Natural killer cell treated with Interleukin-12 subunit alpha and Interleukin-12 subunit beta and Interleukin-15 and Interleukin-18, amount 100 ng/mL, for 72 hours (primary cell): ENCODE data around the gene NECAP2. TPM values are rescaled to one million over a fixed set of nuclear protein-coding genes. Genes with fewer than 3 reads are reported as not detected.
"Not testable (repeated sequence)": the region's sequence is repeated elsewhere in the genome, so short reads cannot be mapped to it uniquely, and the experiment has no call there.

ENCODE experiments used
- ATAC-seq, 2 donors: fragments of 150-1000 bp; cut with Tn5 transposase in 1 of 2; sonication (Bioruptor Pico), chemical (Tn5 transposase) in 1 of 2; 2 replicates each; pipeline ENCODE4 v1.10.0; 2021
- DNase-seq: peaks from one replicate; pipeline ENCODE4 v3.0.0; 2022; ENCODE audit warnings: low spot score
- H3K27ac Mint-ChIP-seq, 2 donors: 1 replicate in 1 of 2; 2 replicates in 1 of 2; pipeline ENCODE4 v1.8.0; 2022; ENCODE audit warnings: mixed read lengths in 2 of 2, mild to moderate bottlenecking in 1 of 2, moderate library complexity in 1 of 2
- H3K27me3 Mint-ChIP-seq, 2 donors: 1 replicate in 1 of 2; 2 replicates in 1 of 2; pipeline ENCODE4 v1.8.0; 2022; ENCODE audit warnings: mixed read lengths in 2 of 2
- H3K36me3 Mint-ChIP-seq: one replicate; pipeline ENCODE4 v1.8.0; 2022; ENCODE audit warnings: mixed read lengths
- H3K4me1 Mint-ChIP-seq, 2 donors: 1 replicate in 1 of 2; 2 replicates in 1 of 2; pipeline ENCODE4 v1.8.0; 2022; ENCODE audit warnings: low read depth in 2 of 2, mixed read lengths in 2 of 2, mild to moderate bottlenecking in 1 of 2
- H3K4me3 Mint-ChIP-seq: one replicate; pipeline ENCODE4 v1.8.0; 2022; ENCODE audit warnings: mixed read lengths
- H3K9me3 Mint-ChIP-seq: 2 replicates; pipeline ENCODE4 v1.8.0; 2022; ENCODE audit warnings: mixed read lengths
- total RNA-seq, 2 donors: library from RNA; stranded (reverse); gene quantifications; one replicate each; pipeline ENCODE4 v1.2.3, GENCODE V29; 2022

The NECAP2 gene
- total RNA-seq, 2 donors from 2014 or later, result 72.0 to 95.4 TPM

DNA sequence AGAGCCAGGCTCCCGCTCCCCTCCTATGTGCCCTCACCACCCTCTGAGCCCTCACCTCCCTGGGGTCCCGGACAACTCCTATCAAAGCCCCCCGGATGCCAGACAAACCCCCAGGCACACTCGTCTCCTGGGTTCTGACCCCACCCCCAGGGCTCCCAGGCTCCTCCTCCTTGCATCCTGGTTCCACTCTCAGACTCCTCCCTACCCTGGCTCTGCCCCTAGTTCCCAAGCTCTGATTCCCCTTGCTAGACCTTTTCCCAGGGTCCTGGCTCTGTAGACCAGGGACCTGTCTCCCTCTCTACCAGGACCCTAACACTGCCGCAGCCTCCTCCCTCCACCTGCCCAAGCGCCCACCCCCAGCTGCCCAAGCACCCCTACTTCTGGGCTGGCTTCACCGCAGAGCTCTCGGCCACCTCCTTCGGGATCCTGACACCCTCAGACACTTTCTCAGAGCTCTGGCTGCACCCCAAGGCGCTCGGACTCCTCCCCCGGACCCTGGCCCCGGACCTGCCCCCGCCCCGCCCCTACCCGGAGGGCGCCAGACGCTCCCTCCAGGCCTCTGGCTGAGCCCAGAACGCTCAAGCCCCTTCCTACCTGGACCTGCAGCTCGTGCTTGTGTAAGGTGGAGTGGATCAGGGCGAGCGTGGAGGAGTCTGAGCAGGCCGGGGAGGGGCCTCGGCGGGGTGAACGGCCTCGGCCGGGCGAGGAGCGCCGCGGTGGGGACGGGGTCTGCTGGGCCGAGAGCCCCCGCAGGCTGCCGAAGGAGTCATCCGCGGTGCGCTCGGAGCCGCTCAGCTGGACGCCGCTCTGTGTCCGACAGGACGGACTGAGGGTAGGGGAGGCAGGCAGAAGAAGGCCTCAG lies 43.3 kb downstream of the NECAP2 start:
- peak in 1 of 2 donors; percentile 24 for ATAC-seq
- not testable (repeated sequence) for H3K9me3 Mint-ChIP-seq, H3K4me3 Mint-ChIP-seq, H3K36me3 Mint-ChIP-seq, H3K4me1 Mint-ChIP-seq, DNase-seq, H3K27ac Mint-ChIP-seq, H3K27me3 Mint-ChIP-seq

DNA sequence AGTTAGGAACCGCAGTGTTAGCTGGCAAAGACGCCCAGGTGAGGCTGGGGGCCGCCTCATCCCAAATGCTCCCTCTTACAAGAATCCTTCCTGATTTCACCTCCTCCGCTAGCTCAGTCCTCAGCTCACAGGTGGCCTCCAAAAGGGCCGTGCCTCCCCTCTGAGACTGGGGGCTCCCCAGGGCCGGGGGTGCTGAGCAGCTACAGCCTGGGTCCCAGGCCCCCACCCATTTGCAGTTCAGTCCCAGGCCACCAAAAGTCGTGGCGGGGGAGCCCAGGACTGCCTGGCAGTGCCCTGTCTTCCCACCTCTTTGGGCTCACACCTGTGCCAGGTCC lies 43.9 kb downstream of the NECAP2 start:
- DNase-seq (no peak), ATAC-seq (peak in 1 of 2 donors; percentile 45)
- Mint-ChIP-seq H3K27ac (no peak overlapping the region), H3K4me1 (no peaks in the 10 kb centered on the region), H3K4me3 (no peak overlapping the region), H3K9me3 (no peaks in the 10 kb centered on the region), H3K27me3 (no peaks in the 10 kb centered on the region), H3K36me3 (no peaks in the 10 kb centered on the region)

DNA sequence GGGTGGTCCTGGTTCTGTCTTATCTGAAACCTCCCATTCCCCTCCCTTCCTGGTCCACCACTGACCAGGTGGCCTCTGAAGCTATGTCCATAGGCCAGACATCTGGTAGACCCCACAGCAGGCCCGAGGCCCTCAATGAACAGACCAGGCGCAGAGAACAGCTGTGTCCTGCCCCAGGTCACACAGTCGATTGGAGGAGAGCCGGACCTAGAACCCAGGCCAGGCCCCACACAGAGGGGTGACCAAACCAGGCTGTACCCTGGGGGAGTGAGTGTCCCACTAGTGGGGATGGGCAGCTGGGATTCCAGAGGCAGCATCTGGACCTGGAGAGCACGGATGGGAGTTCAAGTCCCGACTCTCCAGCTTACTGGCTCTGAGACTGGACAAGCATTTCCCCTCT lies 44.4 kb downstream of the NECAP2 start:
- no peaks in the 10 kb centered on the region for H3K36me3 Mint-ChIP-seq
- no peak overlapping the region for H3K4me3 Mint-ChIP-seq
- ATAC-seq (peak in 1 of 2 donors; percentile 21), DNase-seq (no peak)
- no peaks in the 10 kb centered on the region for H3K9me3 Mint-ChIP-seq
- H3K27ac Mint-ChIP-seq, result no peak overlapping the region
- no peaks in the 10 kb centered on the region for H3K4me1 Mint-ChIP-seq
- no peaks in the 10 kb centered on the region for H3K27me3 Mint-ChIP-seq

DNA sequence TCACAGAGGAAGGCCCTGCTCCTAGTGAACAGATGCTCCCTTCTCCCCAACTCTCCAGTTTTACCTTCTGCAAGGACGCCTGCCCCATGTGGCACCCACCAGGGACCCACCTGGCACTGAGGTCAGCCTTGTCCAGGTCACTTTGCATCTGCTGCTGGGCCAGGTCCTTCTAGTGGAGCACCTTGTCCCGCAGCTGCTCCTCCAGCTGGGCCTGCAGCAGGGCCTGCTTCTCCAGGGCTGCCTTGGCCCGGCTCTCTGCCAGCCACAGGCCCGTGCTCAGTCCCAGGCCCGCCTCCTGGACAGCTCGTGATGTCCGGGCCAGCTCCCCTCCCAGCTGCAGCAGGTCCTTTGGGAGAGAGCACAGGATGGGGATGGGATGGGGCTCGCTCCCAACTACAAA lies 45.8 kb downstream of the NECAP2 start:
- H3K4me1 Mint-ChIP-seq, H3K36me3 Mint-ChIP-seq, H3K27ac Mint-ChIP-seq, DNase-seq, H3K4me3 Mint-ChIP-seq, H3K27me3 Mint-ChIP-seq, ATAC-seq, H3K9me3 Mint-ChIP-seq: not testable (repeated sequence)

DNA sequence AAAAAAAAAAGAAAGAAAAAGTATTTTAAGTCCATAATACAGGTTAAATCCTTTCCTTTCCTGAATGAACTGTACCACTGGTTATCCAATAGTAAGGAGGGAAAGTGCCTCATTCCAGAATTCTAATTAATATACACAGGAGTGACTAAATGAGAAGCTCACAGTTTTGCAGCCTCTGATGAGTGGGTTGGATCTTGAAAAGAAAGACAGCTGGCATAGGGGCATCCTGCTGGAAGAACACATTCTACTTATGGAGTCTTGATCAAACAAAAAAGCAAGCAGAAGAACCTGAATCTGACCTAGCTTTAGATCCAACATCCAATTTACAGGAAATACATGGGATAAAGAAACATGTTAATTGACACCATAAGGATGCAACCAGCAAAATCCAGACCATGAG lies 46.5 kb downstream of the NECAP2 start:
- not testable (repeated sequence) for H3K27me3 Mint-ChIP-seq, ATAC-seq, H3K27ac Mint-ChIP-seq, H3K9me3 Mint-ChIP-seq, H3K4me3 Mint-ChIP-seq, H3K4me1 Mint-ChIP-seq, H3K36me3 Mint-ChIP-seq, DNase-seq

DNA sequence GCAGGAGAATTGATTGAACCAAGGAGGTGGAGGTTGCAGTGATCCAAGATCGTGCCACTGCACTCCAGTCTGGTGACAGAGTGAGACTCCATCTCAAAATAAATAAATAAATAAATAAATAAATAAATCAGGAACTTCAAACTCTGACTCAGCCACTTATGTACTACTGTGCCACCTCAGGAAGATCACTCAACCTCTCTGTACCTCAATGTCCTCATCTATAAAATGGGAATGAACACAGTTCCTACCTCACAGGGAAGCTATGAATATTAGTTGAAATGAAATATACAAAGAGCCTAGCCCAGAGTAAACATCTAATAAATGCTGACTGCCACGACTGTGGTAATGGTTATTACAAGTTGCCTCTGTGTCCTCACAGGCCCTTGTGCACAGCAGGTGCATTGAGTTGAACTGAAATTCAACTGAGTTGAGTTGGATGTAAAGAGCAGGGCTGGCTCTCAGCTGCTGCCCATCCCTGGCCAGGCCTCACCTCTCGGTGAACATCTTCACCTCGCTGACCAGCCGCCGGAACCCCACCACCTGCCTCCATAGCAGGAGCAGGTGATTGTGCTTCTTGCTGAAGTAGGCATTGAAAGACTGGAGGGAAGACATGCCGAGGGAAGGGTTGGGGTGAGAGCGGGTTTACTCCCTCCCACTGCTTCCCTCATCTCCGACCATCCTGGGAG lies 48.8 kb downstream of the NECAP2 start:
- H3K4me3 Mint-ChIP-seq, H3K27me3 Mint-ChIP-seq, DNase-seq, ATAC-seq, H3K9me3 Mint-ChIP-seq, H3K27ac Mint-ChIP-seq, H3K36me3 Mint-ChIP-seq, H3K4me1 Mint-ChIP-seq: not testable (repeated sequence)

DNA sequence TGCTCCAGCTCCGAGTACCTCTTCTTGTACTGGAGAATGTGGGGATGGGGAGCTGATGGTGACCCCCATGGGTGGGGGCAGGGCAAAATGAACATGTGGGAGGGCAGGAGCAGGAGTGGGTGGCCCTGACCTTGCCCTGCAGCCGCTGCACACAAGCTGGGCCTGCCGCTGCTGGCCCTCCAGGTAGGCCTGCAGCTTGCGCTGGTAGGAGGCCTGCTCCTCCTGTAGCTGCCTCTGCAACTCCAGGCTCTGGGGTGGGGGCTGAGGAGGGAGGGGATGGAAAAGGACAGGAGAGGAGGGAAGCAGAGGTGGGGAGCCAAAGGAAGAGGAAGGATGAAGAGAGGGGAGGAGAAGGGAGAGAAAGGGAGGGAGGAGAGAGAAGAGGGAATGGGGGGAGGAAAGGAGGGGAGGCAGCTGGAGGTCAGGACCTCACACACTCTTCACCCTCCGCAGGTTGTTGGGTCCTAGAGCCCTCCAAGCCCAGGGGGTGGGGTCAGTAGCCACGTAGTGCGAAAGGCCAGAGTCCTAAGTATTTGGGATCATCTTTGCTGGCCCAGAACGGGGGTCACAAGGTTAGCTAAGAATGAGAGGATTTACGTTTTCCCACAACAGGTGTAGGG lies 50.6 kb downstream of the NECAP2 start:
- Mint-ChIP-seq H3K4me3 (no peak overlapping the region), H3K9me3 (no peaks in the 10 kb centered on the region), H3K36me3 (no peaks in the 10 kb centered on the region), H3K4me1 (peaks cover 3 to 4% of the 10 kb centered on the region in 2 donors), H3K27ac (no peak overlapping the region), H3K27me3 (no peaks in the 10 kb centered on the region)
- DNase-seq, result no peak
- no peak for ATAC-seq

DNA sequence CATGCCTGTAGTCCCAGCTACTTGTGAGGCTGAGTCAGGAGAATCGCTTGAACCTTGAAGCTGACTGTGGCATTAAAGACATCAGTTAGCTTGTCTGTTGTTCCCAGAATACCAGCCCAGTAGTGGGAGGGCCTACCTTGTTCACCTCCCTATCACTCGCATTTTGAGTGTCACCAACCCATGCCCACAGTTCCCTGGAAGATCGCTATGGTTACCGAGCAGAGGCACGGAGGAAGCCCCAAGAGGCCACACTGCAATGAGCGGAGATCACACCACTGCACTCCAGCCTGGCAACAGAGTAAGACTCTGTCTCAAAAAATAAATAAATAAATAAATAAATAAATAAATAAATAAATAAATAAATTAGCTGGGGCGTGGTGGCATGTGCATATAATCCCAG lies 52.4 kb downstream of the NECAP2 start:
- ATAC-seq, result not testable (repeated sequence)

DNA sequence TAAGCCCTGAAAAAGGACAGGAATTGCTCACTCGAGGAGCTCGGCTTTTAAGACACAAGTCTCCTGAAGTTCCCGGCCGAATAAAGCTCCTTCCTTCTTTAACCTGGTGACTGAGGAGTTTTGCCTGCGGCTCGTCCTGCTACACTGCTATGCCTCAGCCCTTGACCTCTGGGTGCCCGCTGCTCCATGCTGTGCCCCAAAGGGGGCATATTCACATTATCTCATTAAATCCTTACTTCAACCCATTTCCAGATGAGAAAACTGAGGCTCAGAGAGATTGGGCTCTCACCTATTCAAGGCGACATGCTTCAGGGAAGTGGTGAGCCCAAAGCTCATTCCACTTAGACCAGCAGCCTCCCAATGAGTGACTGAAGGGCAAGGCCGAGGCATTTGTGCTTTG lies 53.2 kb downstream of the NECAP2 start:
- H3K4me1 Mint-ChIP-seq, result peaks cover 8 to 15% of the 10 kb centered on the region in 2 donors
- not testable (repeated sequence) for DNase-seq, H3K36me3 Mint-ChIP-seq, H3K9me3 Mint-ChIP-seq, H3K27me3 Mint-ChIP-seq, ATAC-seq, H3K4me3 Mint-ChIP-seq
- peak overlapping the region in 1 of 2 donors; percentile 13 for H3K27ac Mint-ChIP-seq

More for the DNA sequence above, 52.4 kb downstream of the NECAP2 start:
- not testable (repeated sequence) for H3K4me3 Mint-ChIP-seq, H3K9me3 Mint-ChIP-seq, H3K27ac Mint-ChIP-seq, DNase-seq, H3K36me3 Mint-ChIP-seq, H3K27me3 Mint-ChIP-seq
- peaks cover 8 to 15% of the 10 kb centered on the region in 2 donors for H3K4me1 Mint-ChIP-seq

DNA sequence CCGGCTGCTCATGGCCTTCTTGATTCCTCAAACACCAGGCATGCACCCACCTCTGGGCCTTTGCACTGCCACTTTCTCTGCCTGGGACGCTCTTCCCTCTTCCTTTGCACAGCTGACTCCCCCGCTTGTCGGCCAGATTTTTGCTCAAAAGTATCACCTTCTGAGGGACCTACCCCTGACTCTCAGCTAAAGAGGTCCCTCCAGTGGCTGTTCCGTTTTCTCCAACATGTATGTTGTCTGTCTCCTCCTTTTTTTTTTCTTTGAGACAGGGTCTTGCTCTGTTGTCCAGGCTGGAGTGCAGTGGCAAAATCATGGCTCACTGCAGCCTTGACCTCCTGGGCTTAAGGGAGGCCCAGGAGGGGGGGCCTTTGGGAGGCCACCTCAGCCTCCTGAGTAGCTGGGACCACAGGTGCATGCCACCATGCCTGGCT lies 57.0 kb downstream of the NECAP2 start:
- not testable (repeated sequence) for H3K27ac Mint-ChIP-seq, H3K36me3 Mint-ChIP-seq, DNase-seq, ATAC-seq, H3K27me3 Mint-ChIP-seq, H3K9me3 Mint-ChIP-seq
- H3K4me1 Mint-ChIP-seq, result peaks cover 15 to 17% of the 10 kb centered on the region in 2 donors
- peak overlapping the region; percentile 78 for H3K4me3 Mint-ChIP-seq

DNA sequence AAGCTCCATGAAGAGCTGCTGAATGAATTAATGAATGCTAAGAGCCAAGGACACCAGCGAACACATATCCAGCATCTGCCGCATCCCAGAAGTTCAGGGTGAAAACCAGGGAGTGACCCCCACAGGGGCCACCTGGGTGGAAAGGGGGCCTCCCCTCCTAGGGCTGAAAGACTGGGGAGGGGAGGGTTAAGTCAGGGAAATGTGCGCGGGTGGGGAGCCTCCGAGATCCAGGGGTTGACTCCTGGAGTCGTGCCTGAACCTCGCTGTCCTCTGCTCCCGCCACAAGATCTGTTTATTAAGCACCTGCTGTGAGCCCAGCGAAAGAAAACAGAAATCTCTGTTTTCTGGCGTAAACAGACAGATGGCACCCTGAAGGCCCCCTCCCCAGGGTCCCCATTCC lies 57.5 kb downstream of the NECAP2 start:
- H3K9me3 Mint-ChIP-seq, H3K27me3 Mint-ChIP-seq, DNase-seq, H3K36me3 Mint-ChIP-seq, H3K27ac Mint-ChIP-seq, ATAC-seq: not testable (repeated sequence)
- H3K4me3 Mint-ChIP-seq, result peak overlapping the region; percentile 78
- H3K4me1 Mint-ChIP-seq, result peaks cover 15 to 17% of the 10 kb centered on the region in 2 donors

DNA sequence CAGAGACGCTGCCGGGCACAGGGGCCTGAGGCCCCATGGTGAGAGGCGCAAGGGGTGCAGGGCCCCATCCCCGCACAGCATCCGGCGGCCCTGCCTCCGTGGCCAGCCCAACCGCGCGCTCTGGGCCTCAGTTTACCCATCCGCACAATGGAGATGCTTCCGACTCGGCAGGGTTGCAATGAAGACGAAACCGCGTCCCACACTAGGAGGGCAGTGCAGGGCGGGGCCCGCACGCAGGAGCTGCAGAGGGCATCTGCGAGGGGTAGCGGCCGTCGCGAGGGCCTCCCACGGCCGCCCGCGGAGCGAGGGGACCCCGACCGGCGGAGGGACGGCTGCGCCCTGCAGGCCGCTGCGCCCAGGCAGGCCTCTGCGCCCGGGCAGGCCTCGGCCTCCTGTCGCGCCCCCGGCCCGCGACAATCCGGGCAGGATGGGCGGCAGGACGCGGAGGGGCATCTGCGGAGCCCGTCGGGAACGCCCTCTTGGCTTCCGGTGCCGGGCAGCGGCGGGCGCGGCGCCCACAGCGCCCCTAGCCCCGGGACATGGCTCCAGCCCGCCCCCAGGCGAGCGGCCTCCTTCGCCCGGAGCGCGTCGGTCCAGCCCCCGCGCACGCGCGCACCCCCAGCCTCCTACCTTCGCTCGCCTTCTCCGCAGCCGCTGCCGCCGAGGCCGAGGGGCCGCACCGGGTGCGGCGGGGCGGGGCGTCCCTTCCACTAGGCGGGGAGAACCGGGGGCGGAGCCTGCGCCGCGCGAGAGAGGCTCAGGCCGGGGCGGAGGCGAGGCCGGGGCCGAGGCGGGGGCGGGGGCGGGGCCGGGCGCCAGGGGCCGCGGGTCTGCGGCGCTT lies 58.3 kb downstream of the NECAP2 start:
- Mint-ChIP-seq H3K4me3 (peak overlapping the region; percentile 90), H3K9me3 (no peaks in the 10 kb centered on the region), H3K27me3 (no peaks in the 10 kb centered on the region), H3K4me1 (peaks cover 13 to 16% of the 10 kb centered on the region in 2 donors), H3K27ac (no peak overlapping the region), H3K36me3 (no peaks in the 10 kb centered on the region)
- peak; percentile 96 to 97 for ATAC-seq
- DNase-seq, result peak; percentile 91

DNA sequence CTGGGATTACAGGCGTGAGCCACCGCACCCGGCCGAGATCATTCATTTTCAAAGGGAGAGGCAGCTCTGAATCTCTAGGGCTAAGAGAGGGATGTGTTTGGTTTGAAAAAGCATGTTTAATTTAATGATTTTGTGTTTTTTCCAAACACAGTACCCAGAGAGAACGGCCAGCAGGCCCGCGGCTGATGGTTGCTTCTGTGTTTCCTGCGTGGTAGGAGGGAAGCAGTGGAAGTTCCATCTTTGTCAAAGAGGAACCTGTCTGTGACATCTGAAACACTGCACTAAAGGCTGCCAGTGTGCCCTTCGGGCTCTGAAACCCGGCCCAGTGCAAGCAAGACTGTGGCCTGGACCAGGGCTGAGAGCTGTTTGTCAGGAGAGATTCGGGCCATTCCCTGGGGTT lies 59.9 kb downstream of the NECAP2 start:
- peak overlapping the region; percentile 90 for H3K4me3 Mint-ChIP-seq
- not testable (repeated sequence) for H3K9me3 Mint-ChIP-seq, ATAC-seq, H3K27me3 Mint-ChIP-seq, DNase-seq, H3K36me3 Mint-ChIP-seq, H3K27ac Mint-ChIP-seq
- peaks cover 11 to 14% of the 10 kb centered on the region in 2 donors for H3K4me1 Mint-ChIP-seq
